COLO829 (cell line): ENCODE results near the gene EBI3.
"Not testable (repeated sequence)": the region's sequence is repeated elsewhere in the genome, so short reads cannot be mapped to it uniquely, and the experiment has no call there.

ENCODE experiments used
- DNase-seq: peaks from one replicate; pipeline ENCODE4 v3.0.0; 2012; ENCODE audit warnings: low spot score

The EBI3 gene

GRCh38 chr19:4234142-4234861 is 5.0 kb downstream of the EBI3 start:
- no peak for DNase-seq

DNA sequence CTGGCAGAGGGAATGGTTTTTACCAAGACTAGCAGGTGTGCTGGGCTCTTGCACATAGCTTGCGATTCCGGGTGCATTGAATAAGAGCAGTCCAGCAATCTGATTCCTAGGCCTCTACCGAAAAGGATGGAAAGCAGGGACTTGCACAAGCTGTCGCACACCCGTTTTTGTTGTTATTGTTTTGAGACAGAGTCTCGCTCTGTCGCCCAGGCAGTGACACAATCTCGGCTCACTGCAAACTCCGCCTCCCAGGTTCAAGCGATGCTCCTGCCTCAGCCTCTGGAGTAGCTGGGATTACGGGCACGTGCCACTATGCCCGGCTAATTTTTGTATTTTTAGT is 5.5 kb downstream of the EBI3 start:
- no peak for DNase-seq

GRCh38 chr19:4237510-4237909 is 8.2 kb downstream of the EBI3 start:
- not testable (repeated sequence) for DNase-seq

GRCh38 chr19:4238831-4239230 is 9.5 kb downstream of the EBI3 start:
- no peak for DNase-seq

DNA sequence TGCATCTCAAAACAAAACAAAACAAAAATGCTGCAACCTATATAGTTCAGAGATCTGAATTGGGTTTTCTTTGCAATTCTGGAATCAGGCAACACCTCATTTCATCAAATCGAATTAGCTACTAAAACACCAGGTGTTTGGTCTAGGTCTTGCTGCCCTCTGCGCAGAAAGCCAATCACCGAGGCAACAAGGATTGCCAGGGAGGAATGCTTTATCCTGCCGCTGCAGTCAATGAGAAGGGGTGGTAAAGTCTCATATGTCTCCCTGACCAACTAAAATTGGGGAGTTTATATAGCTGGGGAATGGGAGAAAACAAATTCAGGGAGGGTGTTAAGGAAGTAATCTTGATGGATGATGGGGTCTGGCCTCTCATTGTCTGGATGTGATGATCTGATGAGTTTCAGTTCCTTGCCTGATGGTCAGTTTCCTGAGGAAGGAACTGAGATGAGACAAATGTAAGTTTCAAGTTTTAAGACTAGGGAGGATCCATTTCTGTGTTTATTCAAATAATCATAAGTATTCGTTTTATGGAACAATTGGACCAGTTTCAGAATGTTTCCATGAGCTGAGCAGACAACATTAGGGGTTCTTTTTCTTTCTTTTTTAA is 12.6 kb downstream of the EBI3 start:
- DNase-seq, result no peak

GRCh38 chr19:4245938-4246337 is 16.6 kb downstream of the EBI3 start:
- DNase-seq, result not testable (repeated sequence)

GRCh38 chr19:4246767-4247593 is 17.7 kb downstream of the EBI3 start, which contains the start of gene YJU2:
TSS of gene YJU2 (plus strand) at chr19:4247080. CDS start at chr19:4247147, 67 bp downstream.
- DNase-seq, result peak; percentile 100

DNA sequence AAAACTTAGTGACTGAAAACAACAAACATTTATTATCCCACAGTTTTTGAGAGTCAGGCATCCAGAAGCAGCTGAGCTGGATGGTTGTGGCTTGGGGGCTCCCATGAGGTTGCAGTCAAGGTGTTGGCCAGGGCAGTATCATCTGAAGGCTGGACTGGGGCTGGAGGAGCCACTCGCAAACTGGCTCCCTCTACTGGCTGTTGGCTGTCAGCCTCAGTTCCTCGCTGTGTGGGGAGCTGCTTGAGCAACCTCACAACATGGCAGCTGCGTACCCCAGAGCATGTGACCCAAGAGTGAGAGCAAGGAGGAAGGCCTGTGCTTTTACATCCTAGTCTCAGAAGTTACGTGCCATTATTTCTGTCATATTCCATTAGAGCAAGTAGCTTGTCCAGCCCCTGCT is 27.2 kb downstream of the EBI3 start:
- DNase-seq, result no peak

DNA sequence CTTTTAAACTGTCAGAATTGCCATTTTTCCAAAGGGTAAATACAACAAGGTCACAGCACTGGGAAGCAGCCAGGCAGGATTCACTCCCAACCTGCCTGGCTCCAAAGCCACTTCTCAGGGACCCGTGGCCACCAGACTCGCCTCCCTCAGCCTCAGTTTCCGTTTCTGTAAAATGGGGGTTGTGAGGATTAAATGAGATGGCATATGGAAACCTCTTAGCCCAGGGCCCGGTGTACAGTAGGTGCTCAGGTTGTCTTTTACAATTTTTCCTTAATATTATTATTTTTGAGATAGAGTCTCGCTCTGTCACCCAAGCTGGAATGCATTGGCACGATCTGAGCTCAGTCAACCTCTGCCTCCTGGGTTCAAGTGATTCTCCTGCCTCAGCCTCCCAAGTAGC is 27.7 kb downstream of the EBI3 start:
- no peak for DNase-seq

DNA sequence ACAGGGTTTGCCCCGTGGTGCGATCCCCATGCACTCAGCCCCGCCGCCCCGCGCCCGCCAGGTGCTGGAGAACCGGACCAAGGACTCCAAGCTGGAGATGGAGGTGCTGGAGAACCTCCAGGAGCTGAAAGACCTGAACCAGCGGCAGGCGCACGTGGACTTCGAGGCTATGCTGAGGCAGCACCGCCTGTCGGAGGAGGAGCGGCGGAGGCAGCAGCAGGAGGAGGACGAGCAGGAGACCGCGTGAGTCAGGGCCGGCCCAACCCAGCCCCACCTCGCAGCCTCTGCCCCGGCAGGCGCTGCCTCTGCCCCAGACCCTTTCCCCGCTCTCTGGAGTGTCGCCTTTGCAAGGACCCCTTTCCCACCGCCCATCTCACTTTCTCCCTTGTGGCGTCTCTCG is 28.9 kb downstream of the EBI3 start:
- DNase-seq, result no peak

GRCh38 chr19:4260613-4261191 is 31.4 kb downstream of the EBI3 start:
- no peak for DNase-seq

- DNase-seq, result no peak
Measured at GRCh38 chr19:4264812-4265211, 35.5 kb downstream of the EBI3 start.

- DNase-seq, result no peak
Measured at GRCh38 chr19:4266253-4267000, 37.1 kb downstream of the EBI3 start.

DNA sequence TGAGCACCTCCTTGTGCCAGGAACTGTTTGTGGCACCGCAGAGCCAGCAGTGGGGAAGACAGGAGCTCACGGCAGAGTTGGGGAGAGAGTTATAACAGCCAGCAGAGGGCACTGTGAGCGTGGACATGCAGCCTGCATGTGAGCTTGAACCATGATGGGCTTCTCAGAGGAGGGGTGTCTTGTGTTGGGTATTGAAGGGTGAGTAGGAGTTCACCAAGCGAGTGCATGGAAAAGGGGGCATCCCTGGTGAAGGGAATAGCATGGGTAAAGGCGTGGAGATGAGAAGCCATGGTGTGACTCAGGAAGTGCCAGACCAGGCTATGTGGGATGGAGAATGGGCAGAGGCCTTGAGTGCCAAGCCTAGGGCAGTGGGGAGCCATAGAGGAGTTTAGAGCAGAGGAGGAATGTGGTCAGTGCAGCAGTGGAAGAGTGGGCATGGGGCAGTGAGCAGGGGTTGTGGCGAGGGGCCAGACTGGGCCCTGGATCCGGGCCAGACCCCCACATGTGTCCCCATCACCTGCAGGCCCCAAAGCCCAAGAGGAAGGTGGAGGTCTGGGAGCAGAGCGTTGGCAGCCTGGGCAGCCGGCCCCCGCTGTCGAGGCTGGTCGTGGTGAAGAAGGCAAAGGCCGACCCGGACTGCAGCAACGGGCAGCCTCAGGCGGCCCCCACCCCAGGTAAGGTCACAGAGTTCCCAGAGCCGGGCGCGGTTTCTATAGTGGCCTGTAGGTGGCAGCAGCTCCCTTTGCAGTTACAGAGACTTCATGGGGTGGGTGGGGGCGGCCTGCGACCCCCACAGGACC is 38.0 kb downstream of the EBI3 start:
- DNase-seq, result no peak

DNA sequence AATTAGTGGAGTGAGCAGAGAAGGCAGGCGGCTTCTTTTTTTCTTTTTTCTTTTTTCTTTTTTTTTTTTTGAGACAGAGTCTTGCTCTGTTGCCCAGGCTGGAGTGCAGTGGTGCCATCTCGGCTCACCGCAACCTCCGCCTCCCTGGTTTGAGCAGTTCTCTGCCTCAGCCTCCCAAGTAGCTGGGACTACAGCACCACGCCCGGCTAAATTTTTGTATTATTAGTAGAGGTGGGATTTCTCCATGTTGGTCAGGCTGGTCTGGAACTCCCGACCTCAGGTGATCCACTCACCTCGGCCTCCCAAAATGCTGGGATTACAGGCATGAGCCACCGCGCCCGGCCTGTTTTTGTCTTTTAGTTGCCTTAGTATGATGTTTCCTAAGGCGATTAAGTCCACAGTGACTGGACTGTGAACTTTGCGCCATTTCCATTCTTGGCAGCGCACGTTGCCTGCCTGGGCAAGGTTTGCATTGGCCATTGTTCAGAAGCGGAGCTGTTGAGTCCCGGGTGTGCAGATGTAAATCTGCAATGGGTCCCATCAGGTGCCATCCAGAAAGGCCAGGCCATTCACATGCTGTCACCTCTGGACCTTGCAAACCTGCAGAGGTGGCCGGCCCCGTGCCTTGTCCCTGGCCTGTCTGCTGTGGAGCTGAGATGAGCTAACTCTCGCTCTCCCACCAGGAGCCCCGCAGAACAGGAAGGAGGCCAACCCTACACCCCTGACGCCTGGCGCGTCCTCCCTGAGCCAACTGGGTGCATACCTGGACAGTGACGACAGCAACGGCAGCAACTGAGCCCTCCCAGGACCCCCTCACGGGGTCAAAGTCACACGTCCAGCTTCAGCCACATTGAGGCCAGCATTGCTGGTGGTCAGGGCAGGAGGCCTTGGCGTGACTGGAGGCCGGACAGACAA is 38.8 kb downstream of the EBI3 start:
- DNase-seq, result no peak

DNA sequence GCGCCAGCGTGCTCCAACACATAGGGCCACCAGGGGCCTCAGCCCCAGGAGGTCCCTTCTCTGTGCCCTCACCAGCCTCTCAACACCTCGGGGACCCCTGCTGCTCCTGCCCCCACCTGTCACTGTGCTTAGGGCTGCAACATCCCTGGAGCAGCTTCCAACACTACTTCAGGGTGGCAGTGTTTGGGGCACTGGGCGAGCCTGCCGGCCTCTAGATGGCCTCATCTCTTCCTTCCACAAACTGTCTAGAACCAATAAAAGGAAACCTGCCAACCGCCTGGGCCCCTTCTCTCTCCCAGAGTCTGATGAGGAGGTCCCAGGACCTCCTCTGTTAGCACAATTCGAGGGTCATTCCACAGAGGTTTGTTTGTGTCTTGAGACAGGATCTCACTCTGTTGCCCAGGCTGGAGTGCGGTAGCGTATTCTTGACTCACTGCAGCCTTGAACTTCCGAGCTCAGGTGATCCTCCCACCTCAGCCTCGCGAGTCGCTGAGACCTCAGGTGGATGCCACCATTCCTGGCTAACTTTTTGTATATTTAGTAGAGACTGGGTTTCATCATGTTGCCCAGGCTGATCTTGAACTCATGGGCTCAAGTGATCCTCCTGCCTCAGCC is 39.6 kb downstream of the EBI3 start:
- no peak for DNase-seq

DNA sequence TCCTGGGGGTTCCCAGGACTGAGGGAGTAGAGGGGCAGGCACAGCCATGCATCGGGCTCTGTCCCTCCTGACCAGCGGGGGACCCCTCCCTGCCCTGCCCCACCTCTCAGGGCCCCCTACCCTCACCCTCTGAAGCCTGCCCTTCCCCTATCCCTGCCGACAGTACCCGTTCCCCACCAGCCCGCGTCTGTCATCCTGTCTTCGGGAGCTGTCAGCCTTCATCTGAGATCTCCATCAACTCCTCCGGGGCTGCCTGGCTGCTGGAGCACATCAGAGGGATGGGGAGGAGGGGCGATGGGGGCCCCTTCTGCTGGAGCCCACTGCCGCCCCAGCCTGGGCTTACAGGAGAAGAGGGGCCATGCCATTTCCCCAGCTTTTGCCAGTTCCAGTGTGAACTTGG is 43.6 kb downstream of the EBI3 start:
- no peak for DNase-seq

DNA sequence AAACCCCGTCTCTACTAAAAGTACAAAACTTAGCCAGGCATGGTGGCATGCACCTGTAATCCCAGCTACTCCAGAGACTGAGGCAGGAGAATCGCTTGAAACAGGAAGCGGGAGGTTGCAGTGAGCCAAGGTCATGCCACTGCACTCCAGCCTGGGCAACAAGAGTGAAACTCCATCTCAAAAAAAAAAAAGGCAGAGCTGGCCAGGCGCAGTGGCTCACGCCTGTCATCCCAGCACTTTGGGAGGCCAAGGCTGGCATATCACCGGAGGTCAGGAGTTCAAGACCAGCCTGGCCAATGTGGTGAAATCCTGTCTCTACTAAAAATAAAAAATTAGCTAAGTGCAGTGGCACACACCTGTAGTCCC is 45.0 kb downstream of the EBI3 start:
- not testable (repeated sequence) for DNase-seq

GRCh38 chr19:4277191-4277696 is 47.9 kb downstream of the EBI3 start:
- no peak for DNase-seq

DNA sequence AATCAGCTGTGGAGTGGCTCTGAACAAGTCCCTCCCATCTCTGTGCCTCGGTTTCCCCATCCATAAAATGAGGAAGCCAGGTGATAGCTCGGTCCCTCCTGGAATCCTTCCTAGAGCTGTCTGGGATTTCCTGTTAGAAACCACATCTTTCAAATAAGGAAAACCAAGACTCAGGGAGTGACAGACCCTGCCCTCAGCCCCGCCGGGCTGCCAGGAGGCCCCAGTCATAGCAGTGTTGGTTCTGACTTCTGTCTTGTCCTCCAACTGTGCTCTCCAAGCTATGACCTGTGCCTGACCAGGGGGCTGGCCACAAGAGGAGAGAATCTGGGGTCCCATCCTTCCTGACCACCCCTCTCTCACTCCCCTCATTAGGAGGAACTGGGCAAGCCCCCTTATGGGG is 48.7 kb downstream of the EBI3 start:
- no peak for DNase-seq
